ENCODE data around the gene RANBP9.

DNA sequence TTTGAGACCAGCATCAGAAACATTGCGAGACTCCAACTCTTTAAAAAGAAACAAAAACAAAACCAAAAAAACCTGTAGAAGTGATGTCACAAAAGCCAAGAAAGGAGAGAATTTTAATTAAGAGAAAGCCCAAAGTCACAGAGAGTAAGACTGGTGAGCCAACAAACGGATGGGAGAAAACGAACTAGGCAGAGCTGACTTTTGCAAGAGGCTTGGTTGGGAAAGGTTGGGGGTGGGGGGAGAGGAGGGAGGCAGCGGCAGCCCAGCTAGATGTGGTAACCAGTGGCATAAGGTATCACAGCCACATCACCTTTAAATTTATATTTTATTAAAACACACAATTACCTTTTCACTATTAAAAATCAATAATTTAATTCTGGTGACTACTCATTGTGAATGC is 73.0 kb downstream of the RANBP9 start:
- TF ChIP-seq, protein P1, sequence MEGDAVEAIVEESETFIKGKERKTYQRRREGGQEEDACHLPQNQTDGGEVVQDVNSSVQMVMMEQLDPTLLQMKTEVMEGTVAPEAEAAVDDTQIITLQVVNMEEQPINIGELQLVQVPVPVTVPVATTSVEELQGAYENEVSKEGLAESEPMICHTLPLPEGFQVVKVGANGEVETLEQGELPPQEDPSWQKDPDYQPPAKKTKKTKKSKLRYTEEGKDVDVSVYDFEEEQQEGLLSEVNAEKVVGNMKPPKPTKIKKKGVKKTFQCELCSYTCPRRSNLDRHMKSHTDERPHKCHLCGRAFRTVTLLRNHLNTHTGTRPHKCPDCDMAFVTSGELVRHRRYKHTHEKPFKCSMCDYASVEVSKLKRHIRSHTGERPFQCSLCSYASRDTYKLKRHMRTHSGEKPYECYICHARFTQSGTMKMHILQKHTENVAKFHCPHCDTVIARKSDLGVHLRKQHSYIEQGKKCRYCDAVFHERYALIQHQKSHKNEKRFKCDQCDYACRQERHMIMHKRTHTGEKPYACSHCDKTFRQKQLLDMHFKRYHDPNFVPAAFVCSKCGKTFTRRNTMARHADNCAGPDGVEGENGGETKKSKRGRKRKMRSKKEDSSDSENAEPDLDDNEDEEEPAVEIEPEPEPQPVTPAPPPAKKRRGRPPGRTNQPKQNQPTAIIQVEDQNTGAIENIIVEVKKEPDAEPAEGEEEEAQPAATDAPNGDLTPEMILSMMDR (conservative IDR thresholded peaks at IDR 0.05; ENCODE audit: low read depth in 2 of 2), result no peak
- no peak for TF ChIP-seq CREB1 (CRISPR knock-in tag; IDR thresholded peaks at IDR 0.05; ENCODE audit: low read depth)
- TF ChIP-seq JUNB (IDR thresholded peaks at IDR 0.05; ENCODE audit: unreplicated experiment), result no peak
- no peak for TF ChIP-seq EZH2 (IDR thresholded peaks at IDR 0.05; ENCODE audit: low read depth, unreplicated experiment)
